ENCODE results near the gene SFXN3.
A peak's percentile ranks its signal among the peaks of the same experiment; 100 is the strongest.

Gene SFXN3, protein sequence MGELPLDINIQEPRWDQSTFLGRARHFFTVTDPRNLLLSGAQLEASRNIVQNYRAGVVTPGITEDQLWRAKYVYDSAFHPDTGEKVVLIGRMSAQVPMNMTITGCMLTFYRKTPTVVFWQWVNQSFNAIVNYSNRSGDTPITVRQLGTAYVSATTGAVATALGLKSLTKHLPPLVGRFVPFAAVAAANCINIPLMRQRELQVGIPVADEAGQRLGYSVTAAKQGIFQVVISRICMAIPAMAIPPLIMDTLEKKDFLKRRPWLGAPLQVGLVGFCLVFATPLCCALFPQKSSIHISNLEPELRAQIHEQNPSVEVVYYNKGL

DNA sequence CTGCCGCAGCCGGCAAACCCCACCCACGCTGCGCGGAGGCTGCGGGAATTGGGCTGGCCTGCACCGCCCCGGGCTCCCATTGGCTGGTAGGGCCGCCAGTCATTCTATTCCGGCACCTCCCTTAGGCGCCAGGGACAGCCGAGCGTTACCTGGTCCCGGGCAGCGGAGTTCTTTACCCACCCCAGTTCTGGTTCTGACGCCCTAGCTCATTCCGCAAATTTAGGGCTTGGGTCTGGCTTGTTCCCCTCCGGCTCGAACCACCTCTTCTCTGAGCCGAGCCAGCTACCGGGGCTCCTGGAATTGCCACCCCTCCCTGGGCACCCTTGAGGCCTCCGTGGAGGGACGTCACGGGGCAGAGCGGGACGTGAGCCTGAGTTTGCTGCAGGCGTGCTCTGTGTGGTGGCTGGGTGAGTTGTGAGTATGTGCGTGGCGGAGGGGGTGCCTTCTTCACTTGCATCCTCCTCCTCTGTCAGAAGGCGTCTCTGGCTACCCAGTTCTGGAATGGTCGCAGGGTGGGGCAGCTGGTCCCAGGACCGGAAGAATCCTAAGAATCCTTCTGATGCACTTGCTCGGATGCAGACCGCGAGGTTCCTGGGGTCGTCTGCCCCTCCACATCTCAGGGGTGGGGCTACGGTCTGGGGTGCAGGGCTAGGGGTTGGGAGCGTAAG is at the start of gene SFXN3, which contains the start of gene PDZD7:
Gene SFXN3 (plus strand): TSS at position 107 of the 668 bp plus-strand sequence. CDS start 3,461 bp downstream, outside the sequence.
Gene PDZD7 (minus strand): TSS at position 2 of the 668 bp plus-strand sequence. CDS start 910 bp downstream, outside the sequence.
- peak within 1 kb of the TSS; percentile 79 for H3K9ac ChIP-seq (ENCODE audit: low read length)
- peaks cover 17% of the 10 kb centered on the region for H3K4me1 ChIP-seq (ENCODE audit: insufficient read depth, low read length)
- H3K27me3 ChIP-seq (ENCODE audit: control insufficient read depth in 1 of 2, insufficient read depth in 2 of 2, low read length in 2 of 2): no peaks in the 10 kb centered on the region
- no peaks in the 10 kb centered on the region for H3K9me3 ChIP-seq (ENCODE audit: low read length)
- H3K4me3 ChIP-seq (ENCODE audit: low read depth in 1 of 2, low read length in 2 of 2): peak within 1 kb of the TSS; percentile 66 to 95
- peaks cover 16% of the 10 kb centered on the region for H3K36me3 ChIP-seq (ENCODE audit: insufficient read depth, low read length)
- peak within 1 kb of the TSS; percentile 95 for H3K27ac ChIP-seq (ENCODE audit: low read depth, low read length)

DNA sequence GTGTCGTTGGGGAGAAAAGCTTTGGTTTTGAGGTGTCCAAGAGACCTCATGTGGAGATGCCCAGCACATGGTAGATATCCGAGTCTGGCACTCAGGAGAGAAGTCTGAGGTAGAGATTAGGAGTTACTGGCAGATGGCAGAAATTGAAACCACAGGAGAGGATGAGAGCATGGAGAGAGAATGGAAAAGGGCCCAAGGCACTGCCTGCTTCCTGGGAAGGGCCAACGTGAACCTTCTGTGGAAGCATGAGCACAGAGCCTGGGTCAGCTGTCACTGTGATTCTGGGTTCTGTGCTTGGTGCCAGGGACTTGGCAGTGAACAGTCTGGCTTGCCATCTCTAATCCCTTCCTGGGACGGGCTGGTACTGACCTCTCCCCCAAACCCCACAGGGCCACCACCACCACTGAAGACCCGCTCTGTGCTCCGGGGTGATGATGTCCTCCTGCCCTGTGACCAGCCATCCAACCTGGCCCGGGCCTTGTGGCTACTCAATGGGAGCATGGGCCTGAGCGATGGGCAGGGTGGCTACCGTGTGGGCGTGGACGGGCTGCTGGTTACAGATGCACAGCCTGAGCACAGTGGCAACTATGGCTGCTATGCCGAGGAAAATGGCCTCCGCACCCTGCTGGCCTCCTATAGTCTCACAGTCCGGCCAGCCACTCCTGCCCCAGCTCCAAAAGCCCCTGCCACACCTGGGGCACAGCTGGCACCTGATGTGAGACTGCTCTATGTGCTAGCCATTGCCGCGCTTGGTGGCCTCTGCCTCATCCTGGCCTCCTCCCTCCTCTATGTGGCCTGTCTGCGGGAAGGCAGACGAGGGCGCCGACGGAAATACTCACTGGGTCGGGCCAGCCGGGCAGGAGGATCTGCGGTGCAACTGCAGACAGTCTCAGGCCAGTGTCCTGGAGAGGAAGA is 47.9 kb upstream of the SFXN3 start:
- Histone ChIP-seq H3K9me3 (ENCODE audit: low read length) (no peaks in the 10 kb centered on the region), H3K4me3 (ENCODE audit: low read depth in 1 of 2, low read length in 2 of 2) (no peak overlapping the region), H3K4me1 (ENCODE audit: insufficient read depth, low read length) (peaks cover 22% of the 10 kb centered on the region), H3K27ac (ENCODE audit: low read depth, low read length) (no peak overlapping the region), H3K27me3 (ENCODE audit: control insufficient read depth in 1 of 2, insufficient read depth in 2 of 2, low read length in 2 of 2) (no peaks in the 10 kb centered on the region), H3K36me3 (ENCODE audit: insufficient read depth, low read length) (peaks cover 30% of the 10 kb centered on the region), H3K9ac (ENCODE audit: low read length) (no peak overlapping the region)

DNA sequence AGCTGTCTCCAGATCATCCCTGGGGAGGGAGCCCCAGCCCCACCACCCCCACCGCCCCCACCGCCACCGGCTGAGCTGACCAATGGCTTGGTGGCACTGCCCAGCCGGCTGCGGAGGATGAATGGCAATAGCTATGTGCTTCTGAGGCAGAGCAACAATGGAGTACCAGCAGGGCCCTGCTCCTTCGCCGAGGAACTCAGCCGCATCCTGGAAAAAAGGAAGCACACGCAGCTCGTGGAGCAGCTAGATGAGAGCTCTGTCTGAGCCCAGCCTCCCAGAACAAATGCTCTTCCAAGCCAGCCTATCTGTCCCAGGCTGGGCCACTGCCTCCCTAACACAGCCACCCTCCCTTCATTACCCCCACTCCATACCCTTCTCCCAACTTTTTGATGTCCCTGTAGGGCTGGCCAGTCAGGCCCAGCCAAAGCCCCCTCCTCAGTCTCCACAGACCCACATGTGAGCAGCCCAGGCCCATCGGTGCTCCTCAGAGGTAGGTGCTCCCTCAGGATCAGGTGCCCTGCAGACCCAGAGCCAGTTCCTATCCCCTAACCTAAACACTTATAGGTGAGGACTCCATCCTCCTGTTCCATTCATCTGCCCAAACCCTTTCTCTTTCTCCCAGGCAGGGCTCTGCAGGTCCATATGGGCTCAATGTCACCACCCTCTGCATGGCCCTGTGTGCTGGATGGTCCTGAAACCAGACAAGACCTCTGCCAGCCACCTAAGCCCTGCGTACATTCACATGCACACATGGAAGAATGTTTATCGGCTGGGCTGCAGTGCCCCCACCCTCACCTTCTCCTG is 47.0 kb upstream of the SFXN3 start:
- Histone ChIP-seq H3K4me3 (ENCODE audit: low read depth in 1 of 2, low read length in 2 of 2) (no peak overlapping the region), H3K36me3 (ENCODE audit: insufficient read depth, low read length) (peaks cover 23% of the 10 kb centered on the region), H3K9ac (ENCODE audit: low read length) (no peak overlapping the region), H3K27me3 (ENCODE audit: control insufficient read depth in 1 of 2, insufficient read depth in 2 of 2, low read length in 2 of 2) (no peaks in the 10 kb centered on the region), H3K27ac (ENCODE audit: low read depth, low read length) (no peak overlapping the region), H3K4me1 (ENCODE audit: insufficient read depth, low read length) (peaks cover 28% of the 10 kb centered on the region), H3K9me3 (ENCODE audit: low read length) (no peaks in the 10 kb centered on the region)

GRCh38 chr10:100984672-100985177 is 46.3 kb upstream of the SFXN3 start:
- H3K36me3 ChIP-seq (ENCODE audit: insufficient read depth, low read length): peaks cover 27% of the 10 kb centered on the region
- H3K9ac ChIP-seq (ENCODE audit: low read length): no peak overlapping the region
- no peaks in the 10 kb centered on the region for H3K9me3 ChIP-seq (ENCODE audit: low read length)
- H3K27ac ChIP-seq (ENCODE audit: low read depth, low read length): no peak overlapping the region
- no peaks in the 10 kb centered on the region for H3K27me3 ChIP-seq (ENCODE audit: control insufficient read depth in 1 of 2, insufficient read depth in 2 of 2, low read length in 2 of 2)
- H3K4me3 ChIP-seq (ENCODE audit: low read depth in 1 of 2, low read length in 2 of 2): no peak overlapping the region
- peaks cover 34% of the 10 kb centered on the region for H3K4me1 ChIP-seq (ENCODE audit: insufficient read depth, low read length)

DNA sequence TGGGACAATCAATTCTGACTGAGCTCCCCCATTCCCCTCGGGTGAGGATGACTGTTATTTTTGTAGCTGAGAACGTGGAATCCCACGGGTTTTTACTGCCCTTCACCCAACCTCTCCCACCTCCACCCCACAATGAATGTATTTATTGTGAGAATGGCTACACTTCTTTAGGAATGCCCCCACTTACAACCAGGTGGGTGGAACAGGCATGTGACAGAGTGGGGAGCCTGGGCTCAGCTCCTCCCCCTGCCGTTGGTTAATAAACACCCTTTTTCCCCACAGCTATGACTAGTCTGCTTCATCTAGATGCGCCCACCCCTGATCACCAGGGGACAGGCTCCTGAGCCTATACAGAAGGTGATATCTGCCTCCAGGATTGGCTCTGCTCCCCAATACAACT is 45.7 kb upstream of the SFXN3 start:
- Histone ChIP-seq H3K36me3 (ENCODE audit: insufficient read depth, low read length) (peaks cover 25% of the 10 kb centered on the region), H3K27me3 (ENCODE audit: control insufficient read depth in 1 of 2, insufficient read depth in 2 of 2, low read length in 2 of 2) (no peaks in the 10 kb centered on the region), H3K4me1 (ENCODE audit: insufficient read depth, low read length) (peaks cover 34% of the 10 kb centered on the region), H3K27ac (ENCODE audit: low read depth, low read length) (no peak overlapping the region), H3K9ac (ENCODE audit: low read length) (no peak overlapping the region), H3K9me3 (ENCODE audit: low read length) (no peaks in the 10 kb centered on the region), H3K4me3 (ENCODE audit: low read depth in 1 of 2, low read length in 2 of 2) (no peak overlapping the region)

DNA sequence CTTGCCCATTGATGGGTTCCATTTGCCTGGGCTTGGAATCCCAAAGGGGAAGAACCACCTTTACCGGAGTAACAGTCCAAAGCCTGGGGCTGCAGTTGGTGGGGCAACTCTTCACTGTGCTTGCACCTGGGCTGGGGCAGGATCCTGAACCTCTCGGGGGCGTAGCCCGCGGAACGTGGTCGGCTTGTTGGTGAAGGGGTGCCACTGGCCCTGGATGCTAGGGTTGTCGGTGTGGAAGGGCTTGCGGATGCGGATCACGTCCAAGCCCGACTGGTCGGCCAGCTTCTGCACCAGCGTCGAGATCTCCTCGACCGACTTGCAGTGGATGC is 44.4 kb upstream of the SFXN3 start:
- no peaks in the 10 kb centered on the region for H3K27me3 ChIP-seq (ENCODE audit: control insufficient read depth in 1 of 2, insufficient read depth in 2 of 2, low read length in 2 of 2)
- peaks cover 34% of the 10 kb centered on the region for H3K4me1 ChIP-seq (ENCODE audit: insufficient read depth, low read length)
- H3K9ac ChIP-seq (ENCODE audit: low read length): peak overlapping the region; percentile 53
- H3K36me3 ChIP-seq (ENCODE audit: insufficient read depth, low read length): peaks cover 27% of the 10 kb centered on the region
- peak overlapping the region; percentile 86 for H3K27ac ChIP-seq (ENCODE audit: low read depth, low read length)
- H3K9me3 ChIP-seq (ENCODE audit: low read length): no peaks in the 10 kb centered on the region
- peak overlapping the region; percentile 87 for H3K4me3 ChIP-seq (ENCODE audit: low read depth in 1 of 2, low read length in 2 of 2)

GRCh38 chr10:100986952-100987684 is 43.9 kb upstream of the SFXN3 start, which contains the start of the genes MRPL43 and TWNK:
Gene MRPL43, minus strand, starts transcription at chr10:100987497. Its CDS starts 54 bp downstream, at chr10:100987443.
Gene TWNK, plus strand, starts transcription at chr10:100987543. Its CDS starts 668 bp downstream, at chr10:100988211.
- peak within 1 kb of the TSS; percentile 87 for H3K4me3 ChIP-seq (ENCODE audit: low read depth in 1 of 2, low read length in 2 of 2)
- H3K36me3 ChIP-seq (ENCODE audit: insufficient read depth, low read length): peaks cover 27% of the 10 kb centered on the region
- H3K27me3 ChIP-seq (ENCODE audit: control insufficient read depth in 1 of 2, insufficient read depth in 2 of 2, low read length in 2 of 2): no peaks in the 10 kb centered on the region
- peak within 1 kb of the TSS; percentile 53 for H3K9ac ChIP-seq (ENCODE audit: low read length)
- H3K9me3 ChIP-seq (ENCODE audit: low read length): no peaks in the 10 kb centered on the region
- H3K27ac ChIP-seq (ENCODE audit: low read depth, low read length): peak within 1 kb of the TSS; percentile 86
- peaks cover 34% of the 10 kb centered on the region for H3K4me1 ChIP-seq (ENCODE audit: insufficient read depth, low read length)

GRCh38 chr10:100987685-100988049 is 43.4 kb upstream of the SFXN3 start:
- H3K27me3 ChIP-seq (ENCODE audit: control insufficient read depth in 1 of 2, insufficient read depth in 2 of 2, low read length in 2 of 2): no peaks in the 10 kb centered on the region
- peak overlapping the region; percentile 69 for H3K27ac ChIP-seq (ENCODE audit: low read depth, low read length)
- H3K9ac ChIP-seq (ENCODE audit: low read length): peak overlapping the region; percentile 53
- no peaks in the 10 kb centered on the region for H3K9me3 ChIP-seq (ENCODE audit: low read length)
- peak overlapping the region; percentile 87 for H3K4me3 ChIP-seq (ENCODE audit: low read depth in 1 of 2, low read length in 2 of 2)
- H3K4me1 ChIP-seq (ENCODE audit: insufficient read depth, low read length): peaks cover 34% of the 10 kb centered on the region
- H3K36me3 ChIP-seq (ENCODE audit: insufficient read depth, low read length): peaks cover 27% of the 10 kb centered on the region

- H3K9ac ChIP-seq (ENCODE audit: low read length): no peak overlapping the region
- H3K4me3 ChIP-seq (ENCODE audit: low read depth in 1 of 2, low read length in 2 of 2): peak overlapping the region; percentile 87
- no peaks in the 10 kb centered on the region for H3K9me3 ChIP-seq (ENCODE audit: low read length)
- H3K27me3 ChIP-seq (ENCODE audit: control insufficient read depth in 1 of 2, insufficient read depth in 2 of 2, low read length in 2 of 2): no peaks in the 10 kb centered on the region
- H3K27ac ChIP-seq (ENCODE audit: low read depth, low read length): no peak overlapping the region
- H3K36me3 ChIP-seq (ENCODE audit: insufficient read depth, low read length): peaks cover 29% of the 10 kb centered on the region
- peaks cover 34% of the 10 kb centered on the region for H3K4me1 ChIP-seq (ENCODE audit: insufficient read depth, low read length)
Measured at GRCh38 chr10:100988166-100988565, 42.9 kb upstream of the SFXN3 start.

GRCh38 chr10:100989088-100989487 is 41.9 kb upstream of the SFXN3 start:
- no peak overlapping the region for H3K4me3 ChIP-seq (ENCODE audit: low read depth in 1 of 2, low read length in 2 of 2)
- H3K9me3 ChIP-seq (ENCODE audit: low read length): no peaks in the 10 kb centered on the region
- H3K4me1 ChIP-seq (ENCODE audit: insufficient read depth, low read length): peaks cover 34% of the 10 kb centered on the region
- no peak overlapping the region for H3K27ac ChIP-seq (ENCODE audit: low read depth, low read length)
- no peaks in the 10 kb centered on the region for H3K27me3 ChIP-seq (ENCODE audit: control insufficient read depth in 1 of 2, insufficient read depth in 2 of 2, low read length in 2 of 2)
- peaks cover 37% of the 10 kb centered on the region for H3K36me3 ChIP-seq (ENCODE audit: insufficient read depth, low read length)
- no peak overlapping the region for H3K9ac ChIP-seq (ENCODE audit: low read length)
